ENCODE measurements around the gene ZSCAN31.

The ZSCAN31 gene

DNA sequence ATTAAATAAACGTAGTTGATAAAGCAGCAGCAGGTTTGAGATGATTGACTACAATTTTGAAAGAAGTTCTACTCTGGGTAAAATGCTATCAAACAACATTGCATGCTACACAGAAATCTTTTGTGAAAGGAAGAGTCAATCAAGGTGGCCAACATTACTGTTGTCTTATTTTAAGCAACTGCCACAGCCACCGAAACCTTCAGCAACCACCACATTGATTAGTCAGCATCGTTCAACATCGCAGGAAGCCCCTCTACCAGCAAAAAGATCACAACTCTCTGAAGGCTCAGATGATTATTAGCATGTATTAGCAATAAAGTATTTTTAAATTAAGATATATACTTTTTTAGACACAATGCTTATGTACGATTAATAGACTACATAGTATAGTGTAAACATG is 40.6 kb downstream of the ZSCAN31 start:
- no peak overlapping the region for H3K27ac ChIP-seq (ENCODE audit: low read depth, low read length)
- H3K36me3 ChIP-seq (ENCODE audit: control insufficient read depth in 5 of 5, insufficient read depth in 5 of 5, low read length in 5 of 5) = peaks cover 6 to 18% (median 14%) of the 10 kb centered on the region in 5 donors
- H3K9me3 ChIP-seq (ENCODE audit: control insufficient read depth in 5 of 5, low read length in 5 of 5) = no peaks in the 10 kb centered on the region
- H3K9ac ChIP-seq (ENCODE audit: low read length in 5 of 5) = no peak overlapping the region
- no peaks in the 10 kb centered on the region for H3K27me3 ChIP-seq (ENCODE audit: control insufficient read depth in 5 of 5, insufficient read depth in 4 of 5, low read length in 5 of 5)
- no peaks in the 10 kb centered on the region for H3K4me1 ChIP-seq (ENCODE audit: control insufficient read depth in 5 of 5, insufficient read depth in 5 of 5, low read length in 5 of 5)
- H3K4me3 ChIP-seq (ENCODE audit: low read depth in 1 of 5, low read length in 5 of 5) = no peak overlapping the region

GRCh38 chr6:28291573-28291972 is 44.4 kb downstream of the ZSCAN31 start:
- H3K27me3 ChIP-seq (ENCODE audit: control insufficient read depth in 5 of 5, insufficient read depth in 4 of 5, low read length in 5 of 5) = no peaks in the 10 kb centered on the region
- no peaks in the 10 kb centered on the region for H3K9me3 ChIP-seq (ENCODE audit: control insufficient read depth in 5 of 5, low read length in 5 of 5)
- H3K27ac ChIP-seq (ENCODE audit: low read depth, low read length) = no peak overlapping the region
- H3K4me1 ChIP-seq (ENCODE audit: control insufficient read depth in 5 of 5, insufficient read depth in 5 of 5, low read length in 5 of 5) = no peaks in the 10 kb centered on the region
- no peak overlapping the region for H3K4me3 ChIP-seq (ENCODE audit: low read depth in 1 of 5, low read length in 5 of 5)
- no peak overlapping the region for H3K9ac ChIP-seq (ENCODE audit: low read length in 5 of 5)
- peaks cover 15 to 26% (median 19%) of the 10 kb centered on the region in 5 donors for H3K36me3 ChIP-seq (ENCODE audit: control insufficient read depth in 5 of 5, insufficient read depth in 5 of 5, low read length in 5 of 5)

- Histone ChIP-seq H3K36me3 (ENCODE audit: control insufficient read depth in 5 of 5, insufficient read depth in 5 of 5, low read length in 5 of 5) (peaks cover 17 to 34% (median 25%) of the 10 kb centered on the region in 5 donors), H3K27ac (ENCODE audit: low read depth, low read length) (no peak overlapping the region), H3K4me3 (ENCODE audit: low read depth in 1 of 5, low read length in 5 of 5) (peak overlapping the region in 1 of 5 donors; percentile 4), H3K27me3 (ENCODE audit: control insufficient read depth in 5 of 5, insufficient read depth in 4 of 5, low read length in 5 of 5) (no peaks in the 10 kb centered on the region), H3K9ac (ENCODE audit: low read length in 5 of 5) (no peak overlapping the region), H3K4me1 (ENCODE audit: control insufficient read depth in 5 of 5, insufficient read depth in 5 of 5, low read length in 5 of 5) (peaks cover 0 to 17% (median 13%) of the 10 kb centered on the region in 5 donors), H3K9me3 (ENCODE audit: control insufficient read depth in 5 of 5, low read length in 5 of 5) (peaks cover 0 to 7% (median 6%) of the 10 kb centered on the region in 5 donors)
Observed at GRCh38 chr6:28282926-28283325, 53.0 kb downstream of the ZSCAN31 start.

GRCh38 chr6:28281288-28282064 is 54.5 kb downstream of the ZSCAN31 start, which contains the start of gene PGBD1:
PGBD1 (plus strand) TSS chr6:28281572; CDS start chr6:28283814, 2,242 bp downstream.
- peak within 1 kb of the TSS; percentile 77 to 95 (median 85) for H3K4me3 ChIP-seq (ENCODE audit: low read depth in 1 of 5, low read length in 5 of 5)
- no peaks in the 10 kb centered on the region for H3K27me3 ChIP-seq (ENCODE audit: control insufficient read depth in 5 of 5, insufficient read depth in 4 of 5, low read length in 5 of 5)
- peaks cover 19 to 36% (median 24%) of the 10 kb centered on the region in 5 donors for H3K36me3 ChIP-seq (ENCODE audit: control insufficient read depth in 5 of 5, insufficient read depth in 5 of 5, low read length in 5 of 5)
- H3K9ac ChIP-seq (ENCODE audit: low read length in 5 of 5) = peak within 1 kb of the TSS; percentile 59 to 95 (median 83)
- no peak within 1 kb of the TSS for H3K27ac ChIP-seq (ENCODE audit: low read depth, low read length)
- peaks cover 0 to 17% (median 13%) of the 10 kb centered on the region in 5 donors for H3K4me1 ChIP-seq (ENCODE audit: control insufficient read depth in 5 of 5, insufficient read depth in 5 of 5, low read length in 5 of 5)
- H3K9me3 ChIP-seq (ENCODE audit: control insufficient read depth in 5 of 5, low read length in 5 of 5) = peaks cover 0 to 7% (median 6%) of the 10 kb centered on the region in 5 donors

- peak overlapping the region in 4 of 5 donors; percentile 80 to 95 (median 84) for H3K9ac ChIP-seq (ENCODE audit: low read length in 5 of 5)
- H3K4me1 ChIP-seq (ENCODE audit: control insufficient read depth in 5 of 5, insufficient read depth in 5 of 5, low read length in 5 of 5) = peaks cover 0 to 17% (median 13%) of the 10 kb centered on the region in 5 donors
- peaks cover 0 to 7% (median 6%) of the 10 kb centered on the region in 5 donors for H3K9me3 ChIP-seq (ENCODE audit: control insufficient read depth in 5 of 5, low read length in 5 of 5)
- H3K36me3 ChIP-seq (ENCODE audit: control insufficient read depth in 5 of 5, insufficient read depth in 5 of 5, low read length in 5 of 5) = peaks cover 22 to 36% (median 26%) of the 10 kb centered on the region in 5 donors
- peak overlapping the region; percentile 51 to 86 (median 83) for H3K4me3 ChIP-seq (ENCODE audit: low read depth in 1 of 5, low read length in 5 of 5)
- no peaks in the 10 kb centered on the region for H3K27me3 ChIP-seq (ENCODE audit: control insufficient read depth in 5 of 5, insufficient read depth in 4 of 5, low read length in 5 of 5)
- H3K27ac ChIP-seq (ENCODE audit: low read depth, low read length) = no peak overlapping the region
Observed at GRCh38 chr6:28280595-28281287, 55.2 kb downstream of the ZSCAN31 start.

GRCh38 chr6:28277746-28278145 is 58.2 kb downstream of the ZSCAN31 start:
- Histone ChIP-seq H3K9me3 (ENCODE audit: control insufficient read depth in 5 of 5, low read length in 5 of 5) (peaks cover 0 to 3% (median under 1%) of the 10 kb centered on the region in 5 donors), H3K27me3 (ENCODE audit: control insufficient read depth in 5 of 5, insufficient read depth in 4 of 5, low read length in 5 of 5) (no peaks in the 10 kb centered on the region), H3K9ac (ENCODE audit: low read length in 5 of 5) (no peak overlapping the region), H3K36me3 (ENCODE audit: control insufficient read depth in 5 of 5, insufficient read depth in 5 of 5, low read length in 5 of 5) (peaks cover 26 to 47% (median 41%) of the 10 kb centered on the region in 5 donors), H3K4me1 (ENCODE audit: control insufficient read depth in 5 of 5, insufficient read depth in 5 of 5, low read length in 5 of 5) (peaks cover 0 to 20% (median 13%) of the 10 kb centered on the region in 5 donors), H3K27ac (ENCODE audit: low read depth, low read length) (no peak overlapping the region), H3K4me3 (ENCODE audit: low read depth in 1 of 5, low read length in 5 of 5) (no peak overlapping the region)

DNA sequence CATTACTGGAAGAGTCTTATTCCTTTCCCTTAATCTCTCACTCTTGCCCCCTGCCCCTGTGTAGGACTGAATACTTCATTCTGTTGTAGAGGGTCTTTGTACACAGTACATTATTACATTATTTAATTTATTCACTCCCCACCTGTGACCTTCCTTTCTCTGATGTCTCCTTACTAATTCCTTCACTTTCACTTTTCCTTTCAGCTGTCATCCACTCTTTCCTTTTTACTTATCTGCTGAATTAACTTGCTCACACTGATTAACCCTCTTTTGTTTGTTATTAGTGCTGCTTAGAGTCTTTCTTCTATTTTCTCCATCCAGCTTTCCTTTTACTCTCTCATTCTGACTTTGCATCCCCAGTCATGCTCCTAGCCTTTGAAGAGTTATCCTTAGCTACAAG is 61.1 kb downstream of the ZSCAN31 start:
- Histone ChIP-seq H3K4me3 (ENCODE audit: low read depth in 1 of 5, low read length in 5 of 5) (no peak overlapping the region), H3K27ac (ENCODE audit: low read depth, low read length) (no peak overlapping the region), H3K27me3 (ENCODE audit: control insufficient read depth in 5 of 5, insufficient read depth in 4 of 5, low read length in 5 of 5) (no peaks in the 10 kb centered on the region), H3K36me3 (ENCODE audit: control insufficient read depth in 5 of 5, insufficient read depth in 5 of 5, low read length in 5 of 5) (peaks cover 33 to 58% (median 52%) of the 10 kb centered on the region in 5 donors), H3K4me1 (ENCODE audit: control insufficient read depth in 5 of 5, insufficient read depth in 5 of 5, low read length in 5 of 5) (peaks cover 0 to 3% (median 0%) of the 10 kb centered on the region in 5 donors), H3K9ac (ENCODE audit: low read length in 5 of 5) (no peak overlapping the region), H3K9me3 (ENCODE audit: control insufficient read depth in 5 of 5, low read length in 5 of 5) (no peaks in the 10 kb centered on the region)

Measured in subcutaneous abdominal adipose tissue (tissue), 5 donors.